Stimulated activated CD4-positive, alpha-beta T cell treated with anti-CD3 and anti-CD28 coated beads, Interleukin-1b, Interleukin-23, amount 100 ng/mL, for 48 hours (primary cell): ENCODE results near the gene POLD4.
"Not testable (repeated sequence)": the region's sequence is repeated elsewhere in the genome, so short reads cannot be mapped to it uniquely, and the experiment has no call there.

Experiments
- DNase-seq: peaks from one replicate; pipeline ENCODE4 v3.0.0-alpha.2; 2020

POLD4 gene

DNA sequence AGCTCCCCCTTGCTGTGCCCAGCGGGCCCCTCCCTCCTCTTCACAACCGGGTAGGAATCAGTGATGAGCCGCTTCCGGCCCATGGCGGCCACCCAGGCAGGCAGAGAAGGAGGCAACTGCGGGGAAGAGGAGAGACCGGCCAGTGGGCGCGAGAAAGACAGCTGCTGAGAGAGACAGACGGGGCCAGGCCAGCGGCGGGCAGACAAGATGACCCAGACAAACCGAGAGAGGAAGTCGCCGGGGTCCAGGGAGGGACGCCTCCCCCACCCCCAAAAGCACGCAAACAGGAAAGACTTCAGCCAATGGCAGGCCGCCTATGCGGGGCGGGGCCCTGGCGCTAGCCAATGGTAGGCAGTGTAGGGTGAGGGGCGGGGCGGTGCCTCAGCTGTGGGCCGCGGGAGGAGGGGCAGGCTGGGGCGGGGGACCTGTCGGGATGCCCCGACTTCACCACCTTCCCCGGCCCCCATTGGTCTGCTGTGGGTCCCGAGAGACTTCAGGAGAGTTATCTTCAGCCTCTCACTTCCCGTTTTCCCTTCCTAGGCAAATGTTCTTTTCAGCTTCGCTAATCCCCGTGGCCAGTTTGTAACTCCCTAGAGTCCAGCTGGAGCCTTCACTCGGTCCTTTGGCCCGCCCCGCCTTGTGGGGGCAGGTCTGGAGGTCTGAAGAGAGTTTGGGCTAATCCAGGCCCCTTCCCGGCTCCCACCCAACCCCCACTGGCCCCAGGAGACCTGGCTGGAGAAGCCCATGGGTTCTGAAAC is at the start of gene POLD4:
Gene POLD4, minus strand, starts transcription at position 230 of the 758 bp plus-strand sequence. Its CDS starts 147 bp downstream, at position 83.
- peak; percentile 95 for DNase-seq

DNA sequence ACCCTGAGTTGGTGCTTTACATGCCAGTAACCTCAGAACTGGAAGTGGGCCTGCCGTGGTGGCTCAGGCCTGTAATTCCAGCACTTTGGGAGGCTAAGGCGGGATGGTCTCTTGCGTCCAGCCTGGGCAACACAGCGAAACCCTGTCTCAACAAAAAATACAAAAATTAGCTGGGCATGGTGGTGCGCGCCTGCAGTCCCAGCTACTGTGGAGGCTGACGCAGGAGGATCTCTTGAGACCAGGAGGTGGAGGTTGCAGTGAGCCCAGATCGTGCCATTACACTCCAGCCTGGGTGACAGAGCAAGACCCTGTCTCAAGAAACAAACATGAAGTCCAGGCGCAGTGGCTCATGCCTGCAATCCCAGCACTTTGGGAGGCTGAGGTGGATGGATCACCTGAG is 49.7 kb upstream of the POLD4 start:
- not testable (repeated sequence) for DNase-seq

DNA sequence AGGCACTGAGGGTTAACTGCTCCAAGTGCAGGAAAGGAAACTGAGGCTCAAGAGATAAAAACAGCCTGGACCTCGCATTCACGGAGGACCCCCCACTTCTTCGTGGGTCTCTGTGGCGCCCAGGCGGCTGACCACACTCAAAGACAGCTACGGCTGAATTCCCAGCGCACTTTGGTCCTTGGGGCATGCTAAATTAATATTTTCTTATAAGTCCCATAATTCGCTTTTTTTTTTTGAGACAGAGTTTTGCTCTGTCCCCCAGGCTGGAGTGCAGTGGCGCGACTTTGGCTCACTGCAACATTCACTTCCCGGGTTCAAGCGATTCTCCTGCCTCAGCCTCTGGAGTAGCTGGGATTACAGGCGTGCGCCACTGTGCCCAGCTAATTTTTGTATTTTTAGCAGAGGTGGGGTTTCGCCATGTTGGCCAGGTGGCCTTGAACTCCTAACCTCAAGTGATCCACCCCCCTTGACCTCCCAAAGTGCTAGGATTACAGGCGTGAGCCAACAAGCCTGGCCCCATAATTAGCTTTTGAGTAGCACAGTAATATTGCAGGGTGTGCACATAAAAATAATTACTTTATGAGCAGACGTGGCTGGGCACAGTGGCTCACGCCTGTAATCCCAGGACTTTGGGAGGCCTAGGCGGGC is 49.0 kb upstream of the POLD4 start:
- DNase-seq: not testable (repeated sequence)

DNA sequence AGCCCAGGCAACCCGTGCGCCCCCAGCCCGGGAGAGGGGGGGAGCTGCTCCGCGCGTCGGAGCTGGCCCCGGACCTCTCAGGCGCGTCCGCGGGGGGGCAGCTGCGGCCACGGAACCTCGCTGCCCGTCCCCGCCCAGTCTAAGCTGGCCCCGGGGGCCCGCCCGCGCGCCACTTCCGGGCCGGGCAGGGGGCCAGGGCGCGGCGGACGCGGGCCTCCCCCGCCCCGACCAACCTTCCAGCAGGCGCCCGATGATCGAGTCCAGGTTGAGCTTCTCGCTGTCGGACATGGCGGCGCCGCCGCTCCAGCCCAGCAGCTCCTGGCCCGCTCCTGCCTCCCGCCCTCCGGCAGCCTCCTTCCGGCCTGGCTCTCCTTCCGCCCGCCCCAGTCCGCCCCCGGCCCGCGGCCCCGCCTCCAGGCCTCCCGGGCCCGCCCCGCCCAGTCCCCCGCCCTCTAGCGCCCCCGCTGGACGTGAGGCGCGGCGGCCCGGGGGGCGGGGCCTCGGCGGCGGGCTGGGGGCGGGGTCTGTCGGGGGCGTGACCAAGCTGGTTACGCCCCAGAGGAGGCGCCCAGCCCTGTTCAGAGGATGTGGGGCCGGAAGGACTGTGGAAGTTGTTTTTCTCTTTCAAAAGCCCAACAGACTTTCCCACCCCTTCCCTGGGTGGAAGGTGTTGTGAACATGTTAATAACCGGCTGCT is 48.3 kb upstream of the POLD4 start, which contains the start of gene PPP1CA:
Gene PPP1CA, minus strand, starts transcription at position 364 of the 697 bp plus-strand sequence. Its CDS starts 76 bp downstream, at position 288.
- peak; percentile 89 for DNase-seq

DNA sequence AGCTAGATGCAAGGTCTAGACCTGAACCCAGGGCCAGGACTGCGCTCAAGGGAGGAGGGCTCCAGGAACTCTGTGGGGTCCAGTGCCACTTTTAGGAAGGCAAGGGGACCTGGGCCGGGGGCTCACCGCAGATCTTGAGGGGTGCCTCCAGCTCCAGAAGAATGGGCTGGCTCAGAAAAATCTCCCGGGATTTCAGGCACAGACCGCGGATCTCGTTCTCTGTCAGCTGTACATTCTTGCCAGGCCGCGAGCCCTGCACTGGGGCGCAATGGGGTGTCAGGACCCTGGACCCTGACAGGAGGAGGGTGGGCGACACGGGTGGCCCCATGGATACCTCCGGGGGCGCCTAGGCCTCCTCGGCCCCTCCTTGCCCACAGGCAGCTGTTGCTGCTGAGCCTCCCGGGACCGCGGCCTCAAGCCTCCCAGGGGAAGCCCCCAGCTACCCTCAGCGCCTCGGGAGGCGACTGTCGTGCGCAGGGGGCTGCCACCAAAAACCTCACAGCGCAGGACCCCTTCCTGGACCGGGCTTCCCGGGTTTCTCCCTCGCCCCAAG is 47.7 kb upstream of the POLD4 start:
- DNase-seq: no peak

DNA sequence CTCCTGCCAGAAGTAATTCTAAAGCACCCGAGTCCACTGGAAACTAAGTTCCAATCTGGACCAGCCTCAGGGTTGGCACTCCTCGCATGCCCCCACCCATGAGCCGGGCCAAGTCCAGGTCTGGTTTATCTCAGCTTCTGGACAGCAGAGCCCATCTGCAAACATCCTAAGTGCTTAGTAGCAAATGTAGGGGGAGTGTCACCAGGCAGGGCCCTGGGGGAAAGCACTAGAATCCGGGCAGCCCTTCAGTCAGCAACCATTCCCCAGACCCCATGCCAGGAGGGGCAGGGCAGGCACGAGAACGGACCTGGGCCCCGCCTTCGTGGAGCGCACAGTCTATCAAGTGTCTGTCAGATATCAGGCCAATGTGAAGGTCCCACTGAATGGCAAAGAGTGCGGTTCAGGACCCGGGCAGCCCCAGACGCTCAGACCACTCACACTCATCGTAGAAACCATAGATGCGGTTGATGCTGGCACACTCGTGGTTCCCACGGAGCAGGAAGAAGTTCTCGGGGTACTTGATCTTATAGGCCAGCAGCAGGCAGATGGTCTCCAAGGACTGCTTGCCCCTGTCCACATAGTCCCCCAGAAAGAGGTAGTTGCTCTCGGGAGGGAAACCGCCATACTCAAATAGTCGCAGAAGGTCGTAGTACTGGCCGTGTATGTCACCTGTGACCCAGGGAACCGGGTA is 47.0 kb upstream of the POLD4 start:
- DNase-seq: no peak

DNA sequence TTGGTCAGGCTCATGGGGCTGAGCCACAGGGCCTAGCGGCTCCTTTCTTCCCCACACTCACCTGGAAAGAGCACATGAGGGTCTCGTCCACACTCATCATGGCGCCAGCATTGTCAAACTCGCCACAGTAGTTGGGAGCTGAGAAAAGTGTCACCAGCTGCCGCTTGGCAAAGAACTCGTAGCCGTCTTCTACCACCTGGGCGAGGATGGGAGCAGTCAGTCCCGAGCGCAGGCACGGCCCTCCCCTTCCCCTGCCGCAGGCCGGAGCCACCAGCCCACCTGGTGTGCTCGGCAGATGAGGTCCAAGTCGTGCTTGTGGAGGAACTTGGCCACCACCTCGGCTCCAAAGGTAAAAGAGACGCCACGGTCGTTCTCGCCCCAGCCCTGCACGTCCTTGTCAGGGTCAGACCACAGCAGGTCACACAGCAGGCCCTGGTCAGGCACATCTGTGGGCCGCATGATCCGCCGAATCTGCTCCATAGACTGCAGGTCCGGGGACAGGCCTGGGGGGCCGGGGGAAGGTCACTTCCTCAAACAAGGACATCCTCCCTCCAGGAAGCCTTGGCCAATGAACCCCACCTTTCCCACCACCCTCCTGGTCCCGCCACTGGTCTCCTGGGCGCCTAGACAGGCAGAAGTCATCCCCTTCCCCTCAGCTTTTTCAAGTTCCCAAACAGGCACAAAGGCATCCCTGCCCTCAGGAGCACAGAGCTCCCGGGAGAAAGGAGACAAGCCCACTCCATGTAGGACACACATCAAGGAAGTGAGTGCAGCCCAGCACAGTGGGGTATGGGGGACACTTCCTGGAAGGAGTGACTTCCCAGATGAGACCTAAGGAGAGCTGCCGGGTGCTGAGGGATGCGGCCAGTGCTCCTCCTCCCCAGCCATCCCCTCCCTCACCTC is 45.6 kb upstream of the POLD4 start:
- no peak for DNase-seq

DNA sequence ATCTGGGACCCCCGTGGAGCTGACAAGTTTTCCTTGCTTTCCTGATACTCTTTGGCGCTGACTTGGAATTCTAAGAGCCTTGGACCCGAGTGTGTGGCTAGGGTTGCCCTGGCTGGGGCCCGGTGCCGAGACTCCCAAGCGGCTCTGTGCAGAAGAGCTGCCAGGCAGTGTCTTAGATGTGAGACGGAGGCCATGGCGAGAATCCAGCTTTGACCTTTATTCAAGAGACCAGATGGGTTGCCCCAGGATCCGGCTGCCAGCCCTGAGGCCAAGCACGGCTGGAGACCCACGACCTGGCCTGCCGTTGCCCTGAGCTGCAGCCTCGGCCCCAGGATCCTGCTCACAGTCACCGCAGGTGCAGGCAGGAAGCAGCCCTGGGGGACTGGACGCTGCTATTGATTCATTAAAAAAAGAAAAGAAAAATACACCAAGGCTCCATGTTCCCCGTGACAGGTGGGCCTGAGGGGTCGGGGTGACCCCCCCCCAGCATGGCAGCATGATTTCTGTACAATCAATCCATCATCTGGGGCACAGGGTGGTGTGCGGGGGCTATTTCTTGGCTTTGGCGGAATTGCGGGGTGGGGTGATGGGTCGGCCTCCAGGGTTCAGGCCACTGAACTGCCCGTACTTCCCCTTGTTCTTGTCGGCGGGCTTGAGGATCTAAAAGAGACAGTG is 44.8 kb upstream of the POLD4 start:
- no peak for DNase-seq

DNA sequence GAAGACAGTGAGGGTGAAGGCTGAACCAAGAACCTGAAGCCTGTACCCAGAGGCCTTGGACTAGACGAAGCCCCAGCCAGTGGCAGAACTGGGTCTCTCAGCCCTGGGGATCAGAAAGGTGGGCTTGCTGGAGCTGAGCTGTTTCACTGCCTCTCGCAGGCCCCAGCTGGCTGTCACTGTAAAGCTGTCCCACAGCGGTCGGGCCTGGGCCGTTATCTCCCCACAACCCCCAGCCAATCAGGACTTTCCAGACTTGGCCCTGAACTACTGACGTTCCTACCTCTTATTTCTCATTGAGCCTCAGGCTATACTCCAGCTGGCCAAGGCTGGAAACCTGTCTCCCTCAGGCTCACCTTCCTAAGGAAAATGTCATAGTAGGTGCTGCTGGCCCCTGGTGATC is 44.2 kb upstream of the POLD4 start:
- no peak for DNase-seq

DNA sequence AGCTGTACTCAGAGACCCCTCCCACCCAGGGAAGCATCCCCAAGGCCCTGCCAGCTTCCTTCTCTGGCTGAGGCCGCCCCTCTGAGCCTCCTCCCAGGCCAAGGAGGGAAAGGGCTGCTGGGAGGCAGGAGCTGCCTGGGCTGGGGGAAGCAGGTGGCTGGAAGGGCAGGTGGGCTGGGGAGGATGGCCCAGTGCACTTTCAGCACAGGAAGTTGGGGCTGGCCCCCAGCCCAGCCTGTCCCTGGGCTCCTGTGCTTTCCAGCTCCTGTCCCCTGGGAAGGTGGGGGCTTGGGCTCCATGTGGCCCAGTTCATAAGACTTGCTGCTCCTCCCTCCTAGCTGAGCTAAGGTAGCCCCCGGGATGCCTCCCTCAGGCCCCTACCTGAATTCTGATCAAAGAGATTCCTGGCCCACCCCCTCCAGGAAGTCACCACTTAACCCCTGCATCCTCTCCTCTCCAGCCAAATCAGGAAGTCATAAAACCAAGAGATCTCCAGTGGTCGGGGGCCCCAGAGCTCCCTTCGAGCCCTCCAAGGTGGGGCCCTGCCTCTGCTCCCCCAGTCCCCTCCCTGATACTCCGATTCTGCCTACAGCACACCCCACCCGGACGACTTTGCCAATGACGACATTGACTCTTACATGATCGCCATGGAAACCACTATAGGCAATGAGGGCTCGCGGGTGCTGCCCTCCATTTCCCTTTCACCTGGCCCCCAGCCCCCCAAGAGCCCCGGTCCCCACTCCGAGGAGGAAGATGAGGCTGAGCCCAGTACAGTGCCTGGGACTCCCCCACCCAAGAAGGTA is 43.4 kb upstream of the POLD4 start:
- no peak for DNase-seq

DNA sequence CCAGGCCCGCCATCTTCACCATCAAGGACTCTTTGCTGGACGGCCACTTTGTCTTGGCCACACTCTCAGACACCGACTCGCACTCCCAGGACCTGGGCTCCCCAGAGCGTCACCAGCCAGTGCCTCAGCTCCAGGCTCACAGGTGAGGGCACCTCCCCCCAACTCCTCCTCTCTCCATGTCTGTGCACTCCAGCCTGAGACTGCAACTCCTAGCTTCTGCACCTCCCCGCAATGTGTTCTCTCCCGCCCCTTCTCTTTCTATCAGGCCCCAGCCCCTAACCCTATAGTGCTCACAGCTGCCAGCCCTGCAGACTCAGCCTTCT is 42.9 kb upstream of the POLD4 start:
- DNase-seq: no peak

DNA sequence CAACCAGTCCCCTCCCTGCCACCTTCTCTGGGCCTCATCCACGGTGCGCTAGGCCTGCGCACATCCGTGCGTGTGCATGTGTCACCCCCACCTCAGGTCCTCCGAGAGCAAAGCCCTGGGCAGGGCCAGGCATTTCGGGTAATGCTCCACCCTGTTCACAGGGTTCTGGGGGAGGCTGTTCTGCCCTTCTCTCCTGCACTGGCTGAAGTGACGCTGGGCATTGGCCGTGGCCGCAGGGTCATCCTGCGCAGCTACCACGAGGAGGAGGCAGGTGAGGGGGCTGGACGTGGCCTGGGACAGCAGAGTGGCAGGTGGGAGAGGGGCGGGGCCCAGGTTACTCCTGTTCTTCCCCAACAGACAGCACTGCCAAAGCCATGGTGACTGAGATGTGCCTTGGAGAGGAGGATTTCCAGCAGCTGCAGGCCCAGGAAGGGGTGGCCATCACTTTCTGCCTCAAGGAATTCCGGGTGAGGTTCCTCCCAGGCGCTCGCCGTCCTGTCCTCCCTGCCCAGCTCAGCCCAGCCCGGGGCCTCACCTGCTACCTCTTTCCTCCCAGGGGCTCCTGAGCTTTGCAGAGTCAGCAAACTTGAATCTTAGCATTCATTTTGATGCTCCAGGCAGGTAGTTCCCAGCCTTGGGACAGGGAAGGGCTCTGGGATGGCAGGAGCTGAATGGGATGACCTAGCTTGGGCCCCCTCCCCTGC is 42.4 kb upstream of the POLD4 start:
- no peak for DNase-seq

DNA sequence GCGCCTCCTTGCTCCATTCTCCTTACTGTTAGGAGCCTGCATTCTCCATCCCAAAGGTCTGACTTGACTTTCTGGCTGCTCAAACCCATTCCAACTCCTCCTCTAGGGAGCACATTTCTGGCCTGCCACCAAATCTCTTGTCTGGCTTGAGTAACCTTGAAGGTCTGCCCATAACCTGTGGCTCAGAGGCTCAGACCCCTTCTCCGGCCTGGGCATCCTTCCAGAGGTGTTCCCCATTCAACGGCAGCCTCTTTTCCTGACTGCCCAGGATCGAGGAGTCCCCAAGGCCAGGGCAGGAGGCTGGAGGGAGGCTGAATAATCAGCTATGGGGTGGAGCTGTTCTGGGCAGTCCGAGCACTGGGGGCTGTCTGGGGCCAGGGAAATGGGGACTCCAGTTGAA is 40.6 kb upstream of the POLD4 start:
- DNase-seq: no peak

DNA sequence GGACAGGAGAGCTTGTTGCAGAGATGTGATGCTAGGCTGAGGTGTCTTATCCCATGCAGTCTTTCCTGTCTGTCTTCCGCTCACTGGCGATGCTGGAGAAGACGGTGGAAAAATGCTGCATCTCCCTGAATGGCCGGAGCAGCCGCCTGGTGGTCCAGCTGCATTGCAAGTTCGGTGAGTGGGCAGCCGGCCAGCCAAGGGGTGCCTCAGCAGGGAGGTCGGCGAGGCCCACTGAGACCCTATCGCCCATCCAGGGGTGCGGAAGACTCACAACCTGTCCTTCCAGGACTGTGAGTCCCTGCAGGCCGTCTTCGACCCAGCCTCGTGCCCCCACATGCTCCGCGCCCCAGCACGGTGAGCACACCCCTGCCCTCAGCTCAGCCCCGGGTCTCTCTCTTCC is 40.1 kb upstream of the POLD4 start:
- DNase-seq: no peak

DNA sequence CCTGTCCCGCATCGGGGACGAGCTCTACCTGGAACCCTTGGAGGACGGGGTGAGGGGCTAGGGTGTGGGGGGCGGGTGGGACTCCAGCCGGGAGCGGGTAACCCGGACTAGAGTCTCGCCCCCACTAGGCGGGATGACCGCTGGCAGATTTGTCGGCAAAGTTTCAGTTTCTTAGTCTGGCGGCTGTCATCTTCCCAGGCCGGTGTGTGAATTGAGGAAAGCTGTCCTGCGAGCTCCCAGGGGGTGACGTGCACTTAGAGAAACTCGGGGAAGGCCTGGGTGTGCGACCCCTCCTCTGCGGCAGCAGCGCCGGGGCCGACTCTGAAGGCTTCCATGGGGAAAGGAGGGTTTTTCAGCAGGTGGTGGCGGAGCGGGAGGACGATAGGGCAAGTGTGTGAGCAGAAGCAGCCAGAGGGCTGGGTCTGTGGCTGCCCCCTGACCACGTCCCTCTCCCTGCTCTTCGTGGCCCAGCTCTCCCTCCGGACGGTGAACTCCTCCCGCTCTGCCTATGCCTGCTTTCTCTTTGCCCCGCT is 38.9 kb upstream of the POLD4 start:
- no peak for DNase-seq

DNA sequence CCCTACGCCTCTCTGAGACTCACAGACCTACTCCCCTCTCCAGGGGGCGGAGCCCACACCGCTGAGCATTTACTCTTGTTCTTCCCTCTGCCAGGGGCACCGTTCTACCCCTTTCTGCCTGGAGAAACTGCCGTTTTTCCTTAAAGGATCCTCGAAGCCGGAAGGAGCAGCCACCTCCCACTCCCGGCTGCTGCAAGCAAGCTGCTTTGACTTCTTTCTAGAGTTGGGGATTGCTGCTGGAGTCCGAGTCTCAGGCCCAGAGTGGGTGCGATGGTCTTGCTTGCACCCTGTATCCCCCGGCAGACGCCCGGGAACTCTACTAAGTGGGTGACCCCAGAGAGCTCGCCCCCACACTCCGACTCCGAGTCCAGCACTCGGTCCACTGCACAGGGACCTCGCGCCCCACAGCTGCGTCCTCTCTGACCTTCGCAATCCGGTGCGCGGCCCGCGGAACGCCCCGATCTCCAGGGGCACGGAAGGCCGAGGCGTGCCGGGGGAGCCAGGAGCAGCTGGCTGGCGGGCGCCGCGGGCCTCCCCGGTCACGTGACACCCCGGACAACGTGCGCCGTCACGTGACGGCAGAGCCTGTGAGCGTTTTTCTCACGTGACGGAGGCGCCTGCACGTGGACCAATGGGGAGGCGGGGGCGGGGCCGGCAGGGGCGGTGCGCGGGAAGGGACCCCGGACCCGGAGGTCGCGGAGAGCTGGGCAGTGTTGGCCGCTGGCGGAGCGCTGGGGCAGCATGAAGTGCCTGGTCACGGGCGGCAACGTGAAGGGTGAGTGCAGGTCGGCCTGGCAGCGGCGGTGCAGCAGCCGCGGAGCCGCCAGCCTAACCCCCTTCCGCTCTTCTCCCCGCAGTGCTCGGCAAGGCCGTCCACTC is 38.2 kb upstream of the POLD4 start, which contains the start of gene RAD9A:
Gene RAD9A, plus strand, starts transcription at position 683 of the 879 bp plus-strand sequence. Its CDS starts 59 bp downstream, at position 742.
- peak; percentile 92 for DNase-seq

DNA sequence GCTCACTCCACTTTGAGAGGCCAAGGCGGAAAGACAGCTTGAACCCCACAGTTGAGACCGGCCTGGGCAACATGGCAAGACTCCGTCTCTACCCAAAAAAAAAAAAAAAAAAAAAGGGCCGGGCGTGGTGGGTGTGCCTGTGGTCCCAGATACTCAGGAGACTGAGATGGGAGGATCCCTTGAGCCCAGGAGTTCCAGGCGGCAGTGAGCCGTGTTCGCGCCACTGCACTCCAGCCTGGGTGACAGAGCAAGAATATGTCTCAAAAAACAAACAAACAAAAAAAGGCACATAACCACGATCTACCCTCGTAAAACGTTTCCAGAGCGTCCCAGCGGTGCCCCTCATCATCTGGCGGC is 37.6 kb upstream of the POLD4 start:
- DNase-seq: no peak

DNA sequence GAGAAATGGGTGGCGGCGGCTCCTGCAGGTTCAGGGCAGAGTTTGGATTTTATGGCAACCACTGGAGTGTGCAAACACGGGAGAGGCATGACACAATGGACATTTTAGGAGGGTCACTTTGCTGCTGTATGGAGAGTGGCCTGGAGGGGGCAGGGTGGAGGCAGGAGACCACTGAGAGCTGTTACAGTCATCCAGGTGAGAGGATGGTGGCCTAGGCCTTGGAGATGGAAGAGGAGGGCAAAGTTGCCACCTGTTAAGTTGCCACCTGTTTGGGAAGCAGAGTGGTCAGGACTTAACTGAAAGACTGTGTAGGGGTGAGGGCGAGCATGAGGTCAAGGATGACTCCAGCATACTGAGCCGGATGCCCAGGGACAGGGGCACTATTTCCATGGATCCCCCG is 36.1 kb upstream of the POLD4 start:
- DNase-seq: peak; percentile 53
